Left ventricle myocardium inferior (tissue), 1 donor: Measurements from ENCODE around the gene DZANK1. TPM values are rescaled to one million over a fixed set of nuclear protein-coding genes. Genes with fewer than 3 reads are reported as not detected.

Experiments used
- DNase-seq: peaks from one replicate; pipeline ENCODE4 v3.0.0-alpha.2; 2020
- H3K27ac ChIP-seq: fragments of 200-600 bp; replicated peaks from 2 replicates; pipeline ENCODE4 v1.8.0; 2021
- H3K27me3 ChIP-seq: fragments of 200-600 bp; 2 replicates; pipeline ENCODE4 v1.8.0; 2021; ENCODE audit warnings: low read depth
- H3K36me3 ChIP-seq: fragments of 200-600 bp; 2 replicates; pipeline ENCODE4 v1.8.0; 2021
- H3K4me1 ChIP-seq: fragments of 200-600 bp; 2 replicates; pipeline ENCODE4 v1.8.0; 2021
- H3K4me3 ChIP-seq: fragments of 200-600 bp; 2 replicates; pipeline ENCODE4 v1.8.0; 2021; ENCODE audit warnings: mild to moderate bottlenecking, moderate library complexity
- H3K9me3 ChIP-seq: fragments of 200-600 bp; replicated peaks from 2 replicates; pipeline ENCODE4 v1.8.0; 2021
- CTCF ChIP-seq: fragments of 200-600 bp; IDR thresholded peaks from 2 replicates; pipeline ENCODE4 v1.8.0; 2021; ENCODE audit warnings: antibody characterized with exemption, mild to moderate bottlenecking, borderline replicate concordance
- intact Hi-C: fragments of 100-400 bp; cut with micrococcal nuclease; formaldehyde crosslinking; loops from one replicate; pipeline ENCODE4 v1.11.0; 2022
- total RNA-seq: library from RNA; stranded (reverse); fragmentation: NEBNext Ultra II Directional; extraction: Animal tissue kit (Norgen Biotek cat#: 25700); gene quantifications from one replicate; pipeline ENCODE4 v1.2.1, GENCODE V29; 2021
- donor health status: DM: no; HTN: yes; CAD: no; lungs with severe emphysema.

DZANK1 gene
- total RNA-seq, 1 donor from 2014 or later: 0.60 TPM

- H3K4me1 ChIP-seq: no peaks in the 10 kb centered on the region
- no peak for TF ChIP-seq CTCF
- no peak overlapping the region for H3K27ac ChIP-seq
- H3K27me3 ChIP-seq: no peaks in the 10 kb centered on the region
- intact Hi-C loops: no loop called here
- H3K36me3 ChIP-seq: peaks cover 18% of the 10 kb centered on the region
- peaks cover 10% of the 10 kb centered on the region for H3K9me3 ChIP-seq
- H3K4me3 ChIP-seq: no peak overlapping the region
- DNase-seq: no peak
These were observed 69.8 kb downstream of the DZANK1 start for GRCh38 chr20:18397030-18397429.

- Histone ChIP-seq H3K27ac (no peak overlapping the region), H3K4me1 (no peaks in the 10 kb centered on the region), H3K9me3 (no peaks in the 10 kb centered on the region), H3K27me3 (no peaks in the 10 kb centered on the region), H3K36me3 (peaks cover 7% of the 10 kb centered on the region), H3K4me3 (no peak overlapping the region)
- intact Hi-C loops: no loop called here
- TF ChIP-seq CTCF: no peak
- no peak for DNase-seq
These were observed 71.3 kb downstream of the DZANK1 start for GRCh38 chr20:18395544-18395943.

- Histone ChIP-seq H3K36me3 (peaks cover 13% of the 10 kb centered on the region), H3K27ac (no peak overlapping the region), H3K4me3 (no peak overlapping the region), H3K27me3 (no peaks in the 10 kb centered on the region), H3K4me1 (no peaks in the 10 kb centered on the region), H3K9me3 (no peaks in the 10 kb centered on the region)
- TF ChIP-seq CTCF: no peak
- intact Hi-C loops: no loop called here
- DNase-seq: no peak
These were observed 72.5 kb downstream of the DZANK1 start for GRCh38 chr20:18394363-18394762.

- intact Hi-C loops: no loop called here
- no peak for DNase-seq
- Histone ChIP-seq H3K36me3 (peaks cover 8% of the 10 kb centered on the region), H3K4me3 (no peak overlapping the region), H3K27ac (no peak overlapping the region), H3K27me3 (no peaks in the 10 kb centered on the region), H3K4me1 (no peaks in the 10 kb centered on the region), H3K9me3 (no peaks in the 10 kb centered on the region)
- TF ChIP-seq CTCF: no peak
These were observed 75.1 kb downstream of the DZANK1 start for GRCh38 chr20:18391686-18392085.

- no peaks in the 10 kb centered on the region for H3K27me3 ChIP-seq
- no peak overlapping the region for H3K4me3 ChIP-seq
- H3K9me3 ChIP-seq: no peaks in the 10 kb centered on the region
- no peak overlapping the region for H3K27ac ChIP-seq
- intact Hi-C loops: no loop called here
- TF ChIP-seq CTCF: no peak
- H3K36me3 ChIP-seq: peaks cover 8% of the 10 kb centered on the region
- no peaks in the 10 kb centered on the region for H3K4me1 ChIP-seq
- no peak for DNase-seq
These were observed 76.6 kb downstream of the DZANK1 start for GRCh38 chr20:18390201-18390600.

GRCh38 chr20:18388860-18389259 is 78.0 kb downstream of the DZANK1 start:
- no peak overlapping the region for H3K4me3 ChIP-seq
- intact Hi-C loops: no loop called here
- H3K27me3 ChIP-seq: no peaks in the 10 kb centered on the region
- no peaks in the 10 kb centered on the region for H3K4me1 ChIP-seq
- no peak overlapping the region for H3K27ac ChIP-seq
- DNase-seq: no peak
- peaks cover 11% of the 10 kb centered on the region for H3K36me3 ChIP-seq
- H3K9me3 ChIP-seq: no peaks in the 10 kb centered on the region
- no peak for TF ChIP-seq CTCF
